Calu3 (cell line): Measurements from ENCODE around the gene SUSD3. TPM values are rescaled to one million over a fixed set of nuclear protein-coding genes. Genes with fewer than 3 reads are reported as not detected.

Source experiments
- BruUV-seq: library from RNA; stranded (reverse); fragments of 400-500 nt; replicated peaks from 2 replicates; lab custom pipeline; 2021; lab: Mats Ljungman, UMichigan
- CTCF ChIA-PET: fragments of 300-600 bp; sonication (Branson Sonifier 250); formaldehyde crosslinking; loops from one replicate; lab custom pipeline; 2022; ENCODE audit warnings: antibody characterized with exemption; lab: Charles Lee
- DNase-seq: peaks from one replicate; pipeline ENCODE4 v3.0.0; 2022
- H3K27ac Mint-ChIP-seq: one replicate; pipeline ENCODE4 v1.8.0; 2022; ENCODE audit warnings: mixed read lengths; ENCODE audit not compliant: unreplicated experiment
- H3K27me3 Mint-ChIP-seq: one replicate; pipeline ENCODE4 v1.8.0; 2022; ENCODE audit warnings: mixed read lengths; ENCODE audit not compliant: unreplicated experiment
- H3K36me3 Mint-ChIP-seq: one replicate; pipeline ENCODE4 v1.8.0; 2022; ENCODE audit warnings: mild to moderate bottlenecking, moderate library complexity, mixed read lengths; ENCODE audit not compliant: insufficient read depth, unreplicated experiment
- H3K4me1 Mint-ChIP-seq: one replicate; pipeline ENCODE4 v1.8.0; 2022; ENCODE audit warnings: mild to moderate bottlenecking, low read depth, mixed read lengths; ENCODE audit not compliant: unreplicated experiment
- H3K4me3 Mint-ChIP-seq: one replicate; pipeline ENCODE4 v1.8.0; 2022; ENCODE audit warnings: mild to moderate bottlenecking, low read depth, moderate library complexity, mixed read lengths; ENCODE audit not compliant: unreplicated experiment
- H3K9me3 Mint-ChIP-seq: one replicate; pipeline ENCODE4 v1.8.0; 2022; ENCODE audit warnings: low read depth, mixed read lengths; ENCODE audit not compliant: unreplicated experiment
- CTCF ChIP-seq: fragments of 200-600 bp; IDR thresholded peaks from one replicate; pipeline ENCODE4 v1.8.0; 2022; ENCODE audit warnings: antibody characterized with exemption; ENCODE audit not compliant: unreplicated experiment
- intact Hi-C: fragments of 100-400 bp; cut with micrococcal nuclease; formaldehyde crosslinking; loops from one replicate; pipeline ENCODE4 v1.10.0; 2022; ENCODE audit not compliant: unreplicated experiment
- total RNA-seq: library from RNA; stranded (reverse); gene quantifications from 2 replicates; pipeline ENCODE4 v1.2.3, GENCODE V29; 2022

Gene SUSD3
- total RNA-seq, 1 experiment from 2014 or later = 1.3 TPM

- BruUV-seq = no TSS peak
- intact Hi-C loops = no loop called here
- H3K9me3 Mint-ChIP-seq = no peaks in the 10 kb centered on the region
- H3K27ac Mint-ChIP-seq = no peak overlapping the region
- H3K27me3 Mint-ChIP-seq = no peaks in the 10 kb centered on the region
- H3K36me3 Mint-ChIP-seq = no peaks in the 10 kb centered on the region
- CTCF ChIA-PET = no interaction called here
- TF ChIP-seq CTCF = no peak
- H3K4me1 Mint-ChIP-seq = peaks cover 7% of the 10 kb centered on the region
- DNase-seq = no peak
- no peak overlapping the region for H3K4me3 Mint-ChIP-seq
Measured at GRCh38 chr9:93076792-93077128, 18.3 kb downstream of the SUSD3 start.

- Mint-ChIP-seq H3K36me3 (no peaks in the 10 kb centered on the region), H3K4me1 (peaks cover 6% of the 10 kb centered on the region), H3K27me3 (no peaks in the 10 kb centered on the region), H3K27ac (no peak overlapping the region), H3K9me3 (no peaks in the 10 kb centered on the region), H3K4me3 (no peak overlapping the region)
- no peak for TF ChIP-seq CTCF
- no TSS peak for BruUV-seq
- CTCF ChIA-PET = no interaction called here
- DNase-seq = no peak
- intact Hi-C loops = no loop called here
Measured at GRCh38 chr9:93077367-93077766, 18.9 kb downstream of the SUSD3 start.

GRCh38 chr9:93077811-93078210 is 19.3 kb downstream of the SUSD3 start:
- CTCF ChIA-PET = no interaction called here
- DNase-seq = no peak
- Mint-ChIP-seq H3K4me1 (peaks cover 2% of the 10 kb centered on the region), H3K36me3 (no peaks in the 10 kb centered on the region), H3K4me3 (no peak overlapping the region), H3K27me3 (no peaks in the 10 kb centered on the region), H3K27ac (no peak overlapping the region), H3K9me3 (no peaks in the 10 kb centered on the region)
- BruUV-seq = no TSS peak
- TF ChIP-seq CTCF = no peak
- intact Hi-C loops = no loop called here

- no TSS peak for BruUV-seq
- no peak overlapping the region for H3K4me3 Mint-ChIP-seq
- no peak for TF ChIP-seq CTCF
- DNase-seq = no peak
- no peaks in the 10 kb centered on the region for H3K9me3 Mint-ChIP-seq
- H3K4me1 Mint-ChIP-seq = no peaks in the 10 kb centered on the region
- intact Hi-C loops = no loop called here
- H3K36me3 Mint-ChIP-seq = no peaks in the 10 kb centered on the region
- CTCF ChIA-PET = no interaction called here
- H3K27ac Mint-ChIP-seq = no peak overlapping the region
- no peaks in the 10 kb centered on the region for H3K27me3 Mint-ChIP-seq
Measured at GRCh38 chr9:93079371-93079770, 20.9 kb downstream of the SUSD3 start.
